A549 (cell line): ENCODE results near the gene ACAT2. TPM values are rescaled to one million over a fixed set of nuclear protein-coding genes. Genes with fewer than 3 reads are reported as not detected.

Experiments used
- ATAC-seq, 2 experiments: fragments of 200-7000 bp in 1 of 2; fragments of >200 bp in 1 of 2; cut with Nextera tagmentation in 1 of 2; cut with Tn5 transposase in 1 of 2; 3 replicates each; pipeline versions ENCODE4 v1.8.0 to v1.9.1; 2018 to 2020; ENCODE audit warnings: mild to moderate bottlenecking in 1 of 2, moderate library complexity in 1 of 2
- CTCF ChIA-PET: fragments of 300-600 bp; sonication (Branson Sonifier 250); formaldehyde crosslinking; extraction: SDS; loops from one replicate; lab custom pipeline; 2021; ENCODE audit warnings: antibody characterized with exemption, inconsistent platforms; lab: Yijun Ruan, JAX
- POLR2A ChIA-PET: fragments of 350-600 bp; formaldehyde crosslinking; extraction: SDS; loops from one replicate; lab custom pipeline; 2021; ENCODE audit warnings: antibody characterized with exemption, inconsistent platforms; lab: Yijun Ruan, JAX
- DNase-seq, 2 experiments: peaks; one replicate each; pipeline versions ENCODE4 v3.0.0 to v3.0.0-alpha.2; 2011 to 2016; ENCODE audit warnings: low read depth in 1 of 2, low spot score in 1 of 2
- FAIRE-seq: peaks from 2 replicates; lab custom pipeline; 2011; peaks lifted over from hg19 to GRCh38; lab: Jason Lieb, UNC
- H3K27ac ChIP-seq, 2 experiments: fragments of >200 bp; sonication (Bioruptor Twin); formaldehyde crosslinking; 3 replicates each; pipeline ENCODE4 v1.5.1; 2016 to 2017
- H3K4me1 ChIP-seq: fragments of >200 bp; sonication (Bioruptor Twin); formaldehyde crosslinking; 3 replicates; pipeline ENCODE4 v1.6.1; 2016
- H3K4me2 ChIP-seq: fragments of >200 bp; sonication (Bioruptor Twin); formaldehyde crosslinking; 3 replicates; pipeline ENCODE4 v1.6.1; 2016
- H3K4me3 ChIP-seq: fragments of >200 bp; sonication (Bioruptor Twin); formaldehyde crosslinking; 3 replicates; pipeline ENCODE4 v1.5.1; 2016
- H3K9me3 ChIP-seq: fragments of >200 bp; sonication (Bioruptor Twin); formaldehyde crosslinking; 3 replicates; pipeline ENCODE4 v1.6.1; 2016
- ATOH8 ChIP-seq: fragments of 250-450 bp; sonication (Bioruptor Pico); IDR thresholded peaks from 2 replicates; pipeline ENCODE4 v1.5.0; 2020; ENCODE audit warnings: low read depth, mild to moderate bottlenecking, moderate library complexity
- BHLHE40 ChIP-seq: IDR thresholded peaks from 2 replicates; pipeline ENCODE4 v1.6.1; 2012; ENCODE audit warnings: low read depth, low read length, inconsistent platforms
- CBX2 ChIP-seq: fragments of 200-600 bp; sonication (generic); IDR thresholded peaks from 2 replicates; pipeline ENCODE4 v1.6.1; 2016; ENCODE audit warnings: low read depth, mild to moderate bottlenecking, borderline replicate concordance
- CHD2 ChIP-seq: fragments of 150-350 bp; IDR thresholded peaks from 2 replicates; pipeline ENCODE4 v1.6.1; 2014; ENCODE audit warnings: low read length; ENCODE audit not compliant: partially characterized antibody
- FOSB ChIP-seq: fragments of 250-450 bp; sonication (Bioruptor Pico); IDR thresholded peaks from 2 replicates; pipeline ENCODE4 v1.5.0; 2020; ENCODE audit warnings: mild to moderate bottlenecking, moderate library complexity
- HDAC2 ChIP-seq: fragments of 200-600 bp; sonication (generic); IDR thresholded peaks from 2 replicates; pipeline ENCODE4 v1.6.1; 2016
- HMGXB4 ChIP-seq: fragments of 250-450 bp; sonication (Bioruptor Pico); IDR thresholded peaks from 2 replicates; pipeline ENCODE4 v1.5.0; 2021; ENCODE audit warnings: mild to moderate bottlenecking, moderate library complexity, borderline replicate concordance
- HOXA7 ChIP-seq: fragments of 250-450 bp; sonication (Bioruptor Pico); IDR thresholded peaks from 2 replicates; pipeline ENCODE4 v1.5.0; 2020; ENCODE audit warnings: mild to moderate bottlenecking, moderate library complexity
- MYC ChIP-seq: IDR thresholded peaks from 2 replicates; pipeline ENCODE4 v1.6.1; 2012; ENCODE audit warnings: mild to moderate bottlenecking, inconsistent platforms, low read length, improper control_type of control experiment, borderline replicate concordance
- NR3C1 ChIP-seq: fragments of >200 bp; sonication (Bioruptor Twin); formaldehyde crosslinking; IDR thresholded peaks from 3 replicates; pipeline ENCODE4 v1.6.1; 2017
- RARB ChIP-seq: fragments of 250-450 bp; sonication (Bioruptor Pico); IDR thresholded peaks from 2 replicates; pipeline ENCODE4 v1.8.0; 2021; ENCODE audit warnings: mild to moderate bottlenecking, moderate library complexity
- RFX5 ChIP-seq: fragments of 450-650 bp; IDR thresholded peaks from 2 replicates; pipeline ENCODE4 v1.7.1; 2014; ENCODE audit warnings: antibody characterized with exemption, mild to moderate bottlenecking, moderate library complexity
- TFCP2L1 ChIP-seq: fragments of 250-450 bp; sonication (Bioruptor Pico); IDR thresholded peaks from 2 replicates; pipeline ENCODE4 v1.5.0; 2021; ENCODE audit warnings: mild to moderate bottlenecking
- WGBS: methylation state at CpG from one replicate; pipeline ENCODE4 v1.1.6; 2017; ENCODE audit errors: missing lambda C conversion rate; 5-methylcytosine and 5-hydroxymethylcytosine counted together
- polyA plus RNA-seq, 4 experiments: library from polyadenylated mRNA; depleted of rRNA in 3 of 4; stranded (reverse); fragments of >200 nt; fragmentation: RNase III in 1 of 4; extraction: RNeasy Plus Mini Kit Qiagen cat#74134 plus additional on column Dnase treatment in 1 of 4; gene quantifications; 2 replicates in 3 of 4; 3 replicates in 1 of 4; pipeline ENCODE4 v1.2.3, GENCODE V29; 2011 to 2017
- TF ChIP-seq, protein P1 (sequence below): fragments of 200-600 bp; sonication (generic); IDR thresholded peaks from 2 replicates; pipeline ENCODE4 v1.6.1; 2016; ENCODE audit warnings: antibody characterized with exemption, mild to moderate bottlenecking, moderate library complexity
- TF ChIP-seq, protein P2 (sequence below): fragments of >200 bp; sonication (Bioruptor Twin); formaldehyde crosslinking; IDR thresholded peaks from 3 replicates; pipeline ENCODE4 v1.6.1; 2016

ACAT2 gene
- polyA plus RNA-seq, 2 of the 4 experiments (the other 2 are of a cell fraction) = 44.7 to 45.5 TPM

- TF ChIP-seq, protein P1, sequence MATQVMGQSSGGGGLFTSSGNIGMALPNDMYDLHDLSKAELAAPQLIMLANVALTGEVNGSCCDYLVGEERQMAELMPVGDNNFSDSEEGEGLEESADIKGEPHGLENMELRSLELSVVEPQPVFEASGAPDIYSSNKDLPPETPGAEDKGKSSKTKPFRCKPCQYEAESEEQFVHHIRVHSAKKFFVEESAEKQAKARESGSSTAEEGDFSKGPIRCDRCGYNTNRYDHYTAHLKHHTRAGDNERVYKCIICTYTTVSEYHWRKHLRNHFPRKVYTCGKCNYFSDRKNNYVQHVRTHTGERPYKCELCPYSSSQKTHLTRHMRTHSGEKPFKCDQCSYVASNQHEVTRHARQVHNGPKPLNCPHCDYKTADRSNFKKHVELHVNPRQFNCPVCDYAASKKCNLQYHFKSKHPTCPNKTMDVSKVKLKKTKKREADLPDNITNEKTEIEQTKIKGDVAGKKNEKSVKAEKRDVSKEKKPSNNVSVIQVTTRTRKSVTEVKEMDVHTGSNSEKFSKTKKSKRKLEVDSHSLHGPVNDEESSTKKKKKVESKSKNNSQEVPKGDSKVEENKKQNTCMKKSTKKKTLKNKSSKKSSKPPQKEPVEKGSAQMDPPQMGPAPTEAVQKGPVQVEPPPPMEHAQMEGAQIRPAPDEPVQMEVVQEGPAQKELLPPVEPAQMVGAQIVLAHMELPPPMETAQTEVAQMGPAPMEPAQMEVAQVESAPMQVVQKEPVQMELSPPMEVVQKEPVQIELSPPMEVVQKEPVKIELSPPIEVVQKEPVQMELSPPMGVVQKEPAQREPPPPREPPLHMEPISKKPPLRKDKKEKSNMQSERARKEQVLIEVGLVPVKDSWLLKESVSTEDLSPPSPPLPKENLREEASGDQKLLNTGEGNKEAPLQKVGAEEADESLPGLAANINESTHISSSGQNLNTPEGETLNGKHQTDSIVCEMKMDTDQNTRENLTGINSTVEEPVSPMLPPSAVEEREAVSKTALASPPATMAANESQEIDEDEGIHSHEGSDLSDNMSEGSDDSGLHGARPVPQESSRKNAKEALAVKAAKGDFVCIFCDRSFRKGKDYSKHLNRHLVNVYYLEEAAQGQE = no peak
- TF ChIP-seq CHD2 = no peak
- TF ChIP-seq, protein P2, sequence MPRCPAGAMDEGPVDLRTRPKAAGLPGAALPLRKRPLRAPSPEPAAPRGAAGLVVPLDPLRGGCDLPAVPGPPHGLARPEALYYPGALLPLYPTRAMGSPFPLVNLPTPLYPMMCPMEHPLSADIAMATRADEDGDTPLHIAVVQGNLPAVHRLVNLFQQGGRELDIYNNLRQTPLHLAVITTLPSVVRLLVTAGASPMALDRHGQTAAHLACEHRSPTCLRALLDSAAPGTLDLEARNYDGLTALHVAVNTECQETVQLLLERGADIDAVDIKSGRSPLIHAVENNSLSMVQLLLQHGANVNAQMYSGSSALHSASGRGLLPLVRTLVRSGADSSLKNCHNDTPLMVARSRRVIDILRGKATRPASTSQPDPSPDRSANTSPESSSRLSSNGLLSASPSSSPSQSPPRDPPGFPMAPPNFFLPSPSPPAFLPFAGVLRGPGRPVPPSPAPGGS = no peak
- no peak for TF ChIP-seq HMGXB4 (CRISPR knock-in tag)
- TF ChIP-seq, all 56 proteins: peak for 0
Measured at GRCh38 chr6:159819098-159819497, 57.3 kb downstream of the ACAT2 start (continued).

DNA sequence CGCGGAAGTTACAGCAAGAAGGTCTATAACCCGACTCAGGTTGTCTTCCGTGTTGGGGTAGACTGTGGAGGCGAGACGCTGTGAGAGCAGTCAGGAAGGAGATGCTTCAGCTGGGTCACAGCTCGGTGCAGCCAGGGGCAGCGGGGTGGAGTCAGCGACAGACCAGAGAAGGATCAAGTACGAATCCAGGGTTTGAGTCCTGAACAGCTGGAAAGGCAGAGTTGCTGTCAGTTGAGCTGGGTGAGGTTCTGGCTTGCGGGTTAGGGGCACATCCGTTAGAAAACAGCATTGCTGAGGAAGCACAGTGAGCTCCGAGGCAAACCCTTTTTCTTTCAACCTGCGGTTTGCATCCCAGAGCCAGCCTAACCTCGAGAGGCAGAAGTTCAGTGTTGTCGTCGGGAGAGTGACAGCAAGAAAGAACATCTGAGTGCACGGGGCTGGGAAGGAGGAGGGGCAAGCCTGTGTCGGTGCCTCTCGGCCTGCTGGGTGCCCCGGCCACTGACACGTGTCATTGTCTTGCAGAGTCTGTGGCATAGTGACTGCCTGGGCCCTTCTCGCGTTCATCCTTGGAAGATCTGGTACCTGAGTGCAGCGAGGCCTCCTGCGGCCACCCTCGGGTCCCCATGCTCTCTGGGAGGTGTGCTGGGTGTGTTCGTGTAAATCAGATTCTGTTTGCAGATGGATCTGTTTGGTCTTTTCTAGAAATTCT lies 58.2 kb downstream of the ACAT2 start:
- H3K4me1 ChIP-seq = no peaks in the 10 kb centered on the region
- FAIRE-seq (no peak), ATAC-seq (no peak), DNase-seq (no peak)
- H3K9me3 ChIP-seq = no peaks in the 10 kb centered on the region
- H3K4me2 ChIP-seq = no peak overlapping the region
- no peak overlapping the region for H3K27ac ChIP-seq
- no peak overlapping the region for H3K4me3 ChIP-seq
- TF ChIP-seq MYC = no peak
- TF ChIP-seq HOXA7 (CRISPR knock-in tag) = no peak
- TF ChIP-seq HDAC2 = no peak
- TF ChIP-seq RFX5 = no peak
- TF ChIP-seq NR3C1 = no peak
- no peak for TF ChIP-seq CBX2
- TF ChIP-seq RARB (CRISPR knock-in tag) = no peak
- TF ChIP-seq BHLHE40 = no peak
- TF ChIP-seq, protein P2 = no peak
- no peak for TF ChIP-seq ATOH8 (CRISPR knock-in tag)
- TF ChIP-seq TFCP2L1 (CRISPR knock-in tag) = no peak
- no peak for TF ChIP-seq FOSB (CRISPR knock-in tag)
- WGBS = 62% methylated on average over 23 of the region's 28 CpGs
- ChIA-PET POLR2A (no interaction called here), CTCF (interaction anchor here (0.8 kb wide), 1 partner anchor 9 kb away, joined by 3 read pairs; no protein-coding TSS in a partner anchor)
